HepG2 (cell line): ENCODE data around the gene QPCT. TPM values are rescaled to one million over a fixed set of nuclear protein-coding genes. Genes with fewer than 3 reads are reported as not detected.
A peak's percentile ranks its signal among the peaks of the same experiment; 100 is the strongest.

Source experiments
- AFF4 ChIP-seq: sonication (generic); formaldehyde crosslinking; IDR thresholded peaks from 2 replicates; pipeline ENCODE4 v1.4.0; 2020; ENCODE audit warnings: missing genetic modification reagents
- CREM ChIP-seq, 2 experiments: sonication (generic) in 1 of 2; formaldehyde crosslinking in 1 of 2; IDR thresholded peaks; 2 replicates each; pipeline versions ENCODE4 v1.4.0 to v1.6.1; 2016 to 2020; ENCODE audit warnings: antibody characterized with exemption in 1 of 2, mild to moderate bottlenecking in 1 of 2, missing genetic modification reagents in 1 of 2
- FOXK1 ChIP-seq: sonication (generic); formaldehyde crosslinking; IDR thresholded peaks from 2 replicates; pipeline ENCODE4 v1.4.0; 2020; ENCODE audit warnings: low read depth, missing genetic modification reagents, borderline replicate concordance
- GZF1 ChIP-seq: sonication (generic); formaldehyde crosslinking; IDR thresholded peaks from 2 replicates; pipeline ENCODE4 v1.5.1; 2020; ENCODE audit warnings: mild to moderate bottlenecking, missing genetic modification reagents
- NFE2 ChIP-seq: sonication (generic); formaldehyde crosslinking; IDR thresholded peaks from 2 replicates; pipeline ENCODE4 v1.4.0; 2020; ENCODE audit warnings: missing genetic modification reagents
- NR2F1 ChIP-seq, 2 experiments: fragments of 450-650 bp in 1 of 2; formaldehyde crosslinking in 1 of 2; IDR thresholded peaks; 2 replicates each; pipeline versions ENCODE4 v1.5.0 to v1.6.1; 2016 to 2020; ENCODE audit warnings: mild to moderate bottlenecking in 1 of 2, missing compliant biosample characterization in 1 of 2, missing genetic modification reagents in 1 of 2, moderate library complexity in 1 of 2
- PHF8 ChIP-seq: sonication (generic); formaldehyde crosslinking; IDR thresholded peaks from 2 replicates; pipeline ENCODE4 v1.5.0; 2020; ENCODE audit warnings: missing genetic modification reagents
- RXRA ChIP-seq: sonication (generic); formaldehyde crosslinking; IDR thresholded peaks from 2 replicates; pipeline ENCODE4 v1.5.1; 2020; ENCODE audit warnings: missing genetic modification reagents
- ZNF318 ChIP-seq: sonication (generic); formaldehyde crosslinking; IDR thresholded peaks from 2 replicates; pipeline ENCODE4 v1.4.0; 2020; ENCODE audit warnings: mild to moderate bottlenecking, missing genetic modification reagents
- ZNF580 ChIP-seq: IDR thresholded peaks from 2 replicates; pipeline ENCODE4 v1.6.1; 2016; ENCODE audit warnings: low read depth, borderline replicate concordance
- ZNF782 ChIP-seq: sonication (generic); formaldehyde crosslinking; IDR thresholded peaks from 2 replicates; pipeline ENCODE4 v1.4.0; 2020; ENCODE audit warnings: missing genetic modification reagents, mild to moderate bottlenecking, borderline replicate concordance
- polyA plus RNA-seq, 8 experiments: library from polyadenylated mRNA; depleted of rRNA in 3 of 8; stranded (reverse) in 7 of 8; unstranded in 1 of 8; fragments of >200 nt; fragmentation: Illumina TruSeq in 4 of 8; extraction: Trizol in 4 of 8; gene quantifications; 2 replicates each; pipeline versions ENCODE4 v1.2.1 to v1.2.3, GENCODE V29; 2011 to 2016; ENCODE audit warnings: low read depth in 4 of 8, missing spikeins in 1 of 8, mixed read lengths in 1 of 8; ENCODE audit not compliant: insufficient read depth in 1 of 8
- total RNA-seq, 5 experiments: library from RNA; depleted of rRNA; stranded (reverse); fragments of >200 nt; fragmentation: Illumina TruSeq; extraction: Trizol; gene quantifications; 2 replicates each; pipeline ENCODE4 v1.2.3, GENCODE V29; 2016; ENCODE audit warnings: low read depth in 1 of 5
- TF ChIP-seq, protein P1 (sequence below): sonication (generic); formaldehyde crosslinking; IDR thresholded peaks from 2 replicates; pipeline ENCODE4 v1.8.0; 2022; ENCODE audit warnings: mild to moderate bottlenecking, missing genetic modification reagents, borderline replicate concordance

QPCT gene
- total and polyA plus RNA-seq, 2 of the 13 experiments (the other 11 are each of a cell fraction or from before 2014, with no cell fraction given): 0.77 to 1.2 TPM

DNA sequence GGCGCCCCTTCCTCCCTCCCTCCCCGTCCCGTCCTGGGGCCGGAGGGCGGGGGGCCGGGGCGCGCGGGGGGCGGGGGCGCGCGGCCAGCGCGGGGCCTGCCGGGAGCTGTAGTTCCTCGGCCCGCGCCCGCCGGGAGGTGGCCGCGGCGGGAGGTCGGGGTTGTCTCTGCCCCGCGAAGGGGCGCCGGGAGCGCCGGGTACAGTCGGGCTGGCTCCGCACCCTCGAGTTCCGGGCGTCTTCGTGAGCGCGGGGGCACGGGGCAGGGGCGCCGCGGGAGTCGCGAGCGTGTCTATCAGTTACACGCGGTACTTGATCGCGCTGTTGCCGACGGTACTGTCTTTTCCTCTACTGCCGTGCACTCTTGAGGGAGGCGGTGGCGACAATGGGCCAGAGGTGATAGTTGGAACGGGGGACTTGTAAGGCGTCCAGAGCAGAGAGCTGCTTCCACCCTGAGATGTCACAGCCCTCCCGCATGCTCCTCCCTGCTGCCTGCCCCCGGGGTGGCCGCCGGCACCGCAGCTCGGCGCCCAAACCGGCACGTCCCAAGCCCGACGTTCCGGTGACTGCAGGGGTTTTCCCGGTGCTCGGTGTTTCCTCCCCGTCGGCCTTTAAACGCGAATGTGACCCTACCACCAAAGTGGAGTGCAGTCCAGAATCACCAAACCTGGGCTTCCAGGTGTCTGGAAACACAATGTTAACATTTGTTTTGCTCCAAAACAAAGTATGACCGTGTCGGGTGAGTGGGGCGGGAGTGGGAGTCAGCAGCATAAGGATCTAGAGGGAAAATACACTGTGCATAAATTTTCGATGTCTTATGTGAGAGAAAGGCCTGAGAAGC is 19.4 kb upstream of the QPCT start, which contains the start of gene PRKD3 (continued):
- TF ChIP-seq GZF1 (CRISPR knock-in tag) (0 out of 2 replicates have a peak, but pooled peaks have one; percentile 46), ZNF580 (CRISPR knock-in tag) (no peak), NFE2 (CRISPR knock-in tag) (no peak), AFF4 (no peak), FOXK1 (no peak), PHF8 (CRISPR knock-in tag) (peak; percentile 49; the same call in 1 of the 2 replicates), ZNF318 (no peak), ZNF782 (CRISPR knock-in tag) (peak; percentile 37; the same call in 1 of the 2 replicates), CREM (IDR thresholded peaks at IDR 0.05) (no peak), CREM (CRISPR knock-in tag; IDR thresholded peaks at IDR 0.05) (no peak), NR2F1 (CRISPR knock-in tag; IDR thresholded peaks at IDR 0.05) (no peak), RXRA (CRISPR knock-in tag) (peak; percentile 48; the same call in 1 of the 2 replicates)
- TF ChIP-seq, protein P1, sequence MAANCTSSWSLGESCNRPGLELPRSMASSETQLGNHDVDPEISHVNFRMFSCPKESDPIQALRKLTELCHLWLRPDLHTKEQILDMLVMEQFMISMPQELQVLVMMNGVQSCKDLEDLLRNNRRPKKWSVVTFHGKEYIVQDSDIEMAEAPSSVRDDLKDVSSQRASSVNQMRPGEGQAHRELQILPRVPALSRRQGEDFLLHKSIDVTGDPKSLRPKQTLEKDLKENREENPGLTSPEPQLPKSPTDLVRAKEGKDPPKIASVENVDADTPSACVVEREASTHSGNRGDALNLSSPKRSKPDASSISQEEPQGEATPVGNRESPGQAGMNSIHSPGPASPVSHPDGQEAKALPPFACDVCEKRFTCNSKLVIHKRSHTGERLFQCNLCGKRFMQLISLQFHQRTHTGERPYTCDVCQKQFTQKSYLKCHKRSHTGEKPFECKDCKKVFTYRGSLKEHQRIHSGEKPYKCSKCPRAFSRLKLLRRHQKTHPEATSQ (CRISPR knock-in tag): no peak
